D721Med (cell line): ENCODE results near the gene SLC29A1.
A peak's percentile ranks its signal among the peaks of the same experiment; 100 is the strongest.

Experiments used
- DNase-seq: peaks from one replicate; pipeline ENCODE4 v3.0.0; 2011; ENCODE audit warnings: low spot score; ENCODE audit not compliant: insufficient read length
- FAIRE-seq: peaks from 2 replicates; lab custom pipeline; 2011; peaks lifted over from hg19 to GRCh38; lab: Jason Lieb, UNC
- TF ChIP-seq, protein P1 (sequence below): IDR thresholded peaks from 2 replicates; pipeline ENCODE4 v1.5.1; 2012; ENCODE audit warnings: mild to moderate bottlenecking, control low read depth; ENCODE audit not compliant: insufficient read depth; ENCODE audit errors: missing control alignments

SLC29A1 gene

DNA sequence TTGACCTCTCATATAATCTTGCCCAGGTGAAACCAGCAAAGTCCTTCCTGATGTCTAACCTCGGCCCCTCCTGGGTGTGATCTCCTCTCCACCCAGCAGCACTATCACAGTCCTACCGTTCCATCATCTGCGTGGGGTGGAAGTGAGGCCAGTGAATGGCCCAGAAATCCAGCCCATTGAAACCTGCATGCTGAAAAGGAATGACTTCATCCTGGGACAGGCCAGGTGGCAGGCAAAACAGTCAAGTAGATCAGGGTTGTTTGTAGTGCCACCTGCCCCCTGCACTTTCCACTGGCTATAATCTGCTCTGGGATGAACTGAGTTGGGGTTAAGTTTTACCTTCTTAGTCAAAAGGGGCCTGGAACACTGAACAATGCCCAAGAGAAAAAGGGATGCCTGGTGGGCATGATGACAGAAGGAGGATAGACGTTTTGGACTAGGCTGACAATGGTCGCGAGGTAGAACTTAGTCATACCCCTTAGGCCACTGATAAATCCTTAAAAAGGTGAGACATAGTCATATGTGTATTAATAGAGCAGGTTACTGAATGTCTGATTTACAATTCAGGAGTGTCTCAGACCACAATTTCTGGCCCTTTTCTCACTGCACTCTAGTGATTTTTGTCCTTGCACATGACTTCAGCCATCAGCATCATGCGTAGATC lies 15.4 kb downstream of the SLC29A1 start:
- no peak for DNase-seq
- TF ChIP-seq, protein P1, sequence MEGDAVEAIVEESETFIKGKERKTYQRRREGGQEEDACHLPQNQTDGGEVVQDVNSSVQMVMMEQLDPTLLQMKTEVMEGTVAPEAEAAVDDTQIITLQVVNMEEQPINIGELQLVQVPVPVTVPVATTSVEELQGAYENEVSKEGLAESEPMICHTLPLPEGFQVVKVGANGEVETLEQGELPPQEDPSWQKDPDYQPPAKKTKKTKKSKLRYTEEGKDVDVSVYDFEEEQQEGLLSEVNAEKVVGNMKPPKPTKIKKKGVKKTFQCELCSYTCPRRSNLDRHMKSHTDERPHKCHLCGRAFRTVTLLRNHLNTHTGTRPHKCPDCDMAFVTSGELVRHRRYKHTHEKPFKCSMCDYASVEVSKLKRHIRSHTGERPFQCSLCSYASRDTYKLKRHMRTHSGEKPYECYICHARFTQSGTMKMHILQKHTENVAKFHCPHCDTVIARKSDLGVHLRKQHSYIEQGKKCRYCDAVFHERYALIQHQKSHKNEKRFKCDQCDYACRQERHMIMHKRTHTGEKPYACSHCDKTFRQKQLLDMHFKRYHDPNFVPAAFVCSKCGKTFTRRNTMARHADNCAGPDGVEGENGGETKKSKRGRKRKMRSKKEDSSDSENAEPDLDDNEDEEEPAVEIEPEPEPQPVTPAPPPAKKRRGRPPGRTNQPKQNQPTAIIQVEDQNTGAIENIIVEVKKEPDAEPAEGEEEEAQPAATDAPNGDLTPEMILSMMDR = no peak
- no peak for FAIRE-seq

DNA sequence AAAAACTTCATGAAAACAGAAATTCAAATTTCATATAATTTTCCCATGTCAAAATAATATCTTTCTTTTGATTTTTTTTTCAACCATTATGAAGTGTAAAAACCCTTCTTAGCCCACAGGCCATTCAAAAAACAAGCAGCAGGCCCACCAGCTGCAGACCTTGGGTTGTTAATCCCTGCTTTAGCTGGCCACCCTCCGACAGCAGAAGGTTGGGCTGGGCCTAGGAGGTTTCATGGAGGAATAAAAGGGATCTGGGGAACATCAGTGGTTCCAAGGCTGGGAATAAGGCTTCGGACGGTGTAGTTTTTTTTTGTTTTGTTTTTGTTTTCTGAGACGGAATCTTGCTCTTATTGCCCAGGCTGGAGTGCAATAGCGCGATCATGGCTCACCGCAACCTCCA lies 19.9 kb downstream of the SLC29A1 start:
- no peak for FAIRE-seq
- DNase-seq = no peak

DNA sequence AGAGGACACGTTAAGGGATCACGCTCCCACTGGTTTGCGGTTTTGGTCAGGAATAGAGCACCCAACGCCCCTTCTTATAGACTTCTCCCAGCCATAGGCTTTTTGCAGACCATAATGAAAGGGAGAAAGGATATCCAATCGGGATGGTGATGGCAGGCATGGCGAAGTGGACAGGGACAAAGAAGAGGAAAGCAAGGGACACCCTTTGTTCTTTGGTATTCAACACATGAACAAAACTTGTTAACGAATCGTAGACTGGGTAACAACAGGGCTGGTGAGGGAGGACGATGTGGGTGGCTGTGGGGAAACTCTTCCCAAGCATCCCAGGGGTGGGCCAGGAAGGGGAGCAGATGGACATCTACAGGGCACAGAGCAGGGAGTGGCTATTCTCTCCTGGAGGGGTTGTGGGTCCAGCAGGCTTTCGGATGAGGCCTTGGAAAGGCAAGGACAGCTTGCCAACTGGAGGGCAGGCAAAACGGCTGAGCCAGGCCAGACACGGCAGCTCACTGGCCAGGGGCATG lies 22.1 kb downstream of the SLC29A1 start:
- DNase-seq = no peak
- no peak for FAIRE-seq
- TF ChIP-seq, protein P1 = no peak

More for the DNA sequence above, 19.9 kb downstream of the SLC29A1 start:
- TF ChIP-seq, protein P1 = no peak

GRCh38 chr6:44245912-44246662 lies 22.7 kb downstream of the SLC29A1 start:
- DNase-seq (peak; percentile 62), FAIRE-seq (no peak)
- TF ChIP-seq, protein P1 = peak; percentile 42

DNA sequence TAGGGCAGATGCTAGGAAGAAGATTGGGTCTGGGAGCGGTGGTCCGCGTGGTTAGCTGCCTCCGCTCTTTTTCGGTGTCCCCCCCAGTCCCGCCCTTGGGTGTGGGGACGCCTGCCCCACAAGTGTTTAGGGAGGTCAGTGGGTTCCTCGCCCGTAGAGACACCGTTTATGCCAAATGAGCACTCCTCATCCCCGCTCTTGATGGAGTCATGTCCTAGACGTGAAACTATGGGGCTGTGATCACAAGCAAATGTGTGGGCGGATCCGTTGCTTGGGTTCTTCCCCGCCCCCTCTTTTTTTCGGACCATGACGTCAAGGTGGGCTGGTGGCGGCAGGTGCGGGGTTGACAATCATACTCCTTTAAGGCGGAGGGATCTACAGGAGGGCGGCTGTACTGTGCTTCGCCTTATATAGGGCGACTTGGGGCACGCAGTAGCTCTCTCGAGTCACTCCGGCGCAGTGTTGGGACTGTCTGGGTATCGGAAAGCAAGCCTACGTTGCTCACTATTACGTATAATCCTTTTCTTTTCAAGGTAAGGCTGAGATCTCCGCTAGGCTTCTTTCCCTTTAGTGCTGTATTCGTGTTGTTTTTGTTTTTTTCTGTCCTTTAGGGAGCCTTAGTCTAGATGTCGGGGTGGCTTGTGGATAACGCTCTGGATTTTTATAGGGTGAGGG lies 23.4 kb downstream of the SLC29A1 start, which contains the start of gene HSP90AB1:
TSS of gene HSP90AB1 (plus strand) at position 439 of the 675 bp plus-strand sequence. CDS start 1,529 bp downstream, outside the sequence.
- TF ChIP-seq, protein P1 = no peak
- DNase-seq (peak; percentile 86), FAIRE-seq (no peak)

- DNase-seq (no peak), FAIRE-seq (no peak)
Observed at GRCh38 chr6:44247338-44248302, 24.2 kb downstream of the SLC29A1 start.

More at GRCh38 chr6:44247338-44248302, 24.2 kb downstream of the SLC29A1 start:
- TF ChIP-seq, protein P1 = no peak
